ENCODE measurements around the gene MYO15A.

GRCh38 chr17:18121144-18121910 is 12.8 kb downstream of the MYO15A start:
- no peak for TF ChIP-seq CTCF (IDR thresholded peaks at IDR 0.05)
- TF ChIP-seq POLR2A (IDR thresholded peaks at IDR 0.05) = no peak
